Measurements from ENCODE around the gene EDAR.

DNA sequence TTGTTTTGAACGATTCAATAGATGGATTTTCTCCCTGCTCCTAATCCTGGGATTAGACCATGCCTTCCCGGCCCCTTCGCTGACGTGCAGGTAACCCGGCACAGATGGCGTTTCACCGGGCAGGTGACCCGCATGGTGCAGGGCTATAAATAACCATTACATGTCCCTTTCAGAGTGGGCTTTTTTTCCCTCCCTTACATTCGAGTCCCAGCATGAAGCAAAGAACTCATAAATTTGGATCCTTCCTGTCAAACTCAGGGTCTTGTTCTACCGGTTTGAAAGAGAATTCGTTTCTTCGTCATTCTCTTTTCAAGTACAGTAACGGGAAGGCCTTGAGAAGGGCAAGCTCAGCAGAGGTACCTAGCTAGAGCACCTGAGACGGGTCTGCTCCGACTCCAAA, 46.1 kb downstream of the EDAR start:
- TF ChIP-seq GATA2 (IDR thresholded peaks at IDR 0.05; ENCODE audit: low read depth, low read length): no peak
- TF ChIP-seq GATA3 (IDR thresholded peaks at IDR 0.05; ENCODE audit: low read depth, low read length): no peak

Data from SH-SY5Y (cell line).